LNCaP clone FGC (cell line): ENCODE results near the gene PMPCA.
"Not testable (repeated sequence)": the region's sequence is repeated elsewhere in the genome, so short reads cannot be mapped to it uniquely, and the experiment has no call there.

Experiments used
- DNase-seq: peaks from one replicate; pipeline ENCODE4 v3.0.0-alpha.2; 2011; ENCODE audit warnings: low read depth
- H3K4me3 ChIP-seq: 2 replicates; pipeline ENCODE4 v1.5.1; 2011; ENCODE audit warnings: mild to moderate bottlenecking, low read depth, low read length, control low read depth
- TF ChIP-seq, protein P1 (sequence below): IDR thresholded peaks from 2 replicates; pipeline ENCODE4 v1.5.1; 2012; ENCODE audit warnings: mild to moderate bottlenecking; ENCODE audit not compliant: control insufficient read depth, insufficient read depth; ENCODE audit errors: extremely low read depth

The PMPCA gene

GRCh38 chr9:136424750-136425362 lies 14.4 kb downstream of the PMPCA start:
- TF ChIP-seq, protein P1, sequence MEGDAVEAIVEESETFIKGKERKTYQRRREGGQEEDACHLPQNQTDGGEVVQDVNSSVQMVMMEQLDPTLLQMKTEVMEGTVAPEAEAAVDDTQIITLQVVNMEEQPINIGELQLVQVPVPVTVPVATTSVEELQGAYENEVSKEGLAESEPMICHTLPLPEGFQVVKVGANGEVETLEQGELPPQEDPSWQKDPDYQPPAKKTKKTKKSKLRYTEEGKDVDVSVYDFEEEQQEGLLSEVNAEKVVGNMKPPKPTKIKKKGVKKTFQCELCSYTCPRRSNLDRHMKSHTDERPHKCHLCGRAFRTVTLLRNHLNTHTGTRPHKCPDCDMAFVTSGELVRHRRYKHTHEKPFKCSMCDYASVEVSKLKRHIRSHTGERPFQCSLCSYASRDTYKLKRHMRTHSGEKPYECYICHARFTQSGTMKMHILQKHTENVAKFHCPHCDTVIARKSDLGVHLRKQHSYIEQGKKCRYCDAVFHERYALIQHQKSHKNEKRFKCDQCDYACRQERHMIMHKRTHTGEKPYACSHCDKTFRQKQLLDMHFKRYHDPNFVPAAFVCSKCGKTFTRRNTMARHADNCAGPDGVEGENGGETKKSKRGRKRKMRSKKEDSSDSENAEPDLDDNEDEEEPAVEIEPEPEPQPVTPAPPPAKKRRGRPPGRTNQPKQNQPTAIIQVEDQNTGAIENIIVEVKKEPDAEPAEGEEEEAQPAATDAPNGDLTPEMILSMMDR, result no peak
- no peak for DNase-seq

DNA sequence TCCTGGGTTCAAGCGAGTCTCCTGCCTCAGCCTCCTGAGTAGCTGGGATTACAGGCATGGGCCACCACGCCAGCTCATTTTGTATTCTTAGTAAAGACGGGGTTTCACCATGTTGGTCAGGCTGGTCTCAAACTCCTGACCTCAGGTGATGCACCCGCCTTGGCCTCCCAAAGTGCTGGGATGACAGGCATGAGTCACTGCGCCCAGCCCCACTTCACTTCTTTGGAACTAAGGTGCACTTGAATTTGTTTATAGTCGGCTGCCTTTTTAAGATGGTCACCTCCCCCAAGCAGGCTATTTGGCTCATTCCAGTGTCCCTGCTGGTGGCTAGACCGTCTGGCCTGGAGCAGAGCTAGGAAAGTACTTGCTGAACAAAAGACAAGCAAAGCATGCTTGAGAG lies 14.9 kb downstream of the PMPCA start:
- H3K4me3 ChIP-seq, DNase-seq: not testable (repeated sequence)

More at GRCh38 chr9:136424750-136425362, 14.4 kb downstream of the PMPCA start:
- no peak overlapping the region for H3K4me3 ChIP-seq

DNA sequence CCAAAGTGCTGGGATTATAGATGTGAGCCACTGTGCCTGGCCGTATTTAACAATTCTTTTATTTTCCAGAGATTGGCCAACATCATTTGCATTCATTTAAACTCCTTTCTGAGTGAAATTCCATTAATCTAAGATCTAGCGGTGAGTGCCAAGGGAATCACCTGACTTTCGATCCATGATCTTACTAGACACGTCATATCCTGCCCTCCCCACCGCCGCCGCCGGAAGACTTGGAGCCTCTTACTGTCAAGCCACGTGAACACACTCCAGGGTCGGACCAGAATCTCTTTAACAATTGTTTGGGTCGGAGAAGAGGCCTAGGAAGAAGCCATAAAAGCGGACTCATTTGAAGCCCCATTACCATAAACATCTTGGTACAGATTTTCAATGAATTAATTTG lies 16.3 kb downstream of the PMPCA start:
- TF ChIP-seq, protein P1, result no peak
- no peak for DNase-seq
- H3K4me3 ChIP-seq, result no peak overlapping the region

- no peak for DNase-seq
- no peak overlapping the region for H3K4me3 ChIP-seq
- TF ChIP-seq, protein P1, result no peak
These were observed 18.7 kb downstream of the PMPCA start for GRCh38 chr9:136429075-136429628.

GRCh38 chr9:136429683-136430491 lies 19.4 kb downstream of the PMPCA start:
- no peak for DNase-seq
- no peak overlapping the region for H3K4me3 ChIP-seq
- TF ChIP-seq, protein P1, result no peak

DNA sequence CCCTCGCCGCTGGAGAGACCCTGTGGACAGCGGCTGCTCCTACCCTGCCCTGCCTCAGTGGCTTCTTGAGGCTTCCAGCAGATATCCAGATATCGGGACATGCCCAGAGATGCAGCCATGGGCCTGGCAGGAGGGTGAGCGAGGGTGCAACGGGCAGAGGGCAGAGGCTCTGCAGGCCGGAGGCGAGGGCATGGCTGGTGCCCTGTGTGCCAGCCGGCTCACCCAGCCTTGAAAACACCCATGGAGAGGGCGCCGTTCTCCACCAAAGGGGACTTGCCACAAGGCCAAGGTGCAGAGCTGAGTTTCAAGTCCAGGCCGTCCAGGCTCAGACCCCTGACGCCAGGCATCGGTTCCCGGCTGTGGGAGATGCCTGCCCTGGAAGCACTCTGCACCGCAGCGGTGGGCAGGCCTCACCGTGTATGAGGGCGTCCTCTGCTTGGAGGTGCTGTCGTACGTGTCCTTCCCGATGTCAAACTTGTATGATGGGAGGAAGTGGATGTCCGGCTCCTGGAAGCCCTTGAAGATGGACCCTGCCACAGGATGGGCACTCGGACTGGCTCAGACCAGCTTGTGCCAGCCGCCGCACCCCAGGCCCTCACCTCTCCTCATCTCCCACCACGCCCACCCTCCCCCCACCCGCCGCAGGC lies 20.3 kb downstream of the PMPCA start:
- DNase-seq, result no peak
- TF ChIP-seq, protein P1, result no peak
- no peak overlapping the region for H3K4me3 ChIP-seq

DNA sequence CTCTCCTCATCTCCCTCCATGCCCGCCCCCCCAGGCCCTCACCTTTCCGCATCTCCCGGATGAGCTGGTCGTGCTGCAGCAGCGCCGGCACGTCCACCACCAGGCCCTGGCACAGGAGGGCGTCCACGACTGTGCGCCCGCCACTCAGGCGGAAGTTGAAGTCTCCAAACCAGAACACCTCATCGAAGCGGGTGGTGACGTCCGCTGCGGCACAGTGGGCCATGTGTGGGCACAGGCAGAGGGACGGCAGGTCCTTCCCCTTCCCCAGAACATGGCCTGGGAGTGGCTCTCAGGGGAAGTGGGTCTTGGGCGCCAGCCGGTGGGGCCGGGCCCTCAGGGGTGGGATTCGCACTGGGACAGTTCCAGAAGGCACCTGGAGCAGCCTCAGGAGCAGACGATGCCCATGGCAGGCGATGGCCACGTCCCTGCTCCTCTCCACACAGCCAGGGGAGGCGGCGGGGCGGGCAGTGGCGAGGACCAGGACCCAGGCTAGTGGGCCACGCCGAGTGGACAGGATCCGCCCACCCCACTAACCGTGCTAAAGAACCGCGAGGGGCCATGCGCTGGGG lies 21.4 kb downstream of the PMPCA start:
- DNase-seq, result no peak
- H3K4me3 ChIP-seq, result no peak overlapping the region
- TF ChIP-seq, protein P1, result no peak
